Spleen (tissue), 11 donors: ENCODE measurements around the gene IL20. TPM values are rescaled to one million over a fixed set of nuclear protein-coding genes. Genes with fewer than 3 reads are reported as not detected.

Experiments
- DNase-seq: peaks from one replicate; pipeline ENCODE4 v3.0.0-alpha.2; 2020
- H3K27ac ChIP-seq, 8 donors: fragments of 200-600 bp; sonication (generic) in 7 of 8; 1 replicate in 4 of 8; 2 replicates in 4 of 8; pipeline versions ENCODE4 v1.5.0 to v1.8.0; 2016 to 2021; ENCODE audit warnings: inconsistent platforms in 4 of 8, mild to moderate bottlenecking in 4 of 8, moderate library complexity in 1 of 8
- H3K27me3 ChIP-seq, 7 donors: fragments of 200-600 bp; sonication (generic) in 6 of 7; replicated peaks in 1 of 7; 1 replicate in 4 of 7; 2 replicates in 3 of 7; pipeline versions ENCODE4 v1.5.0 to v1.8.0; 2016 to 2021; ENCODE audit warnings: inconsistent platforms in 3 of 7, mild to moderate bottlenecking in 1 of 7
- H3K36me3 ChIP-seq, 6 donors: fragments of 200-600 bp; sonication (generic) in 5 of 6; 1 replicate in 4 of 6; 2 replicates in 2 of 6; pipeline versions ENCODE4 v1.5.0 to v1.8.0; 2016 to 2021; ENCODE audit warnings: inconsistent platforms in 2 of 6
- H3K4me1 ChIP-seq, 6 donors: fragments of 200-600 bp; sonication (generic) in 5 of 6; 1 replicate in 3 of 6; 2 replicates in 3 of 6; pipeline versions ENCODE4 v1.5.0 to v1.8.0; 2016 to 2021; ENCODE audit warnings: inconsistent platforms in 3 of 6
- H3K4me3 ChIP-seq, 8 donors: fragments of 200-600 bp; sonication (generic) in 7 of 8; 1 replicate in 4 of 8; 2 replicates in 4 of 8; pipeline versions ENCODE4 v1.5.0 to v1.8.0; 2016 to 2021; ENCODE audit warnings: inconsistent platforms in 4 of 8, mild to moderate bottlenecking in 4 of 8, moderate library complexity in 2 of 8
- H3K9me3 ChIP-seq, 8 donors: fragments of 200-600 bp; sonication (generic) in 7 of 8; 1 replicate in 4 of 8; 2 replicates in 4 of 8; pipeline versions ENCODE4 v1.5.0 to v1.8.0; 2016 to 2021; ENCODE audit warnings: inconsistent platforms in 4 of 8
- POLR2A ChIP-seq, 3 donors: fragments of 450-650 bp; IDR thresholded peaks; one replicate each; pipeline ENCODE4 v1.5.1; 2017; ENCODE audit warnings: antibody characterized with exemption in 3 of 3, mild to moderate bottlenecking in 1 of 3
- POLR2AphosphoS5 ChIP-seq, 3 donors: sonication (generic); formaldehyde crosslinking; IDR thresholded peaks; one replicate each; pipeline ENCODE4 v1.5.1; 2017; ENCODE audit warnings: antibody characterized with exemption in 3 of 3
- WGBS, 5 donors: extraction: QIAGEN DNeasy Blood & Tissue Kit in 3 of 5; methylation state at CpG; one replicate each; pipeline versions ENCODE4 v1.1.5 to v1.1.7; 2013 to 2018; 5-methylcytosine and 5-hydroxymethylcytosine counted together
- intact Hi-C: fragments of 100-400 bp; cut with DNase I; formaldehyde crosslinking; loops from one replicate; pipeline ENCODE4 v1.15.0; 2023; ENCODE audit warnings: low total_unique reads
- polyA plus RNA-seq, 3 donors: library from polyadenylated mRNA; stranded (reverse); fragments of 200-250 nt; gene quantifications; one replicate each; pipeline ENCODE4 v1.2.1, GENCODE V29; 2013
- total RNA-seq, 7 donors: library from RNA; depleted of rRNA in 3 of 7; stranded (reverse); fragments of >200 nt in 3 of 7; fragmentation: NEBNext Ultra II Directional in 4 of 7; extraction: Animal tissue kit (Norgen Biotek cat#: 25700) in 4 of 7; gene quantifications; one replicate each; pipeline versions ENCODE4 v1.1.0 to v1.2.1, GENCODE V29; 2016 to 2021
- TF ChIP-seq, protein P1 (sequence below), 11 experiments: fragments of 200-600 bp in 7 of 11; fragments of 450-650 bp in 4 of 11; sonication (generic) in 4 of 11; IDR thresholded peaks in 8 of 11; conservative IDR thresholded peaks in 3 of 11; 1 replicate in 7 of 11; 2 replicates in 4 of 11; pipeline versions ENCODE4 v1.4.0 to v1.8.0; 2016 to 2021; ENCODE audit warnings: antibody characterized with exemption in 11 of 11, inconsistent platforms in 4 of 11, mild to moderate bottlenecking in 1 of 11
- donor health status: healthy with polysubstance abuse.
- donor health status: DM: no; HTN: no; CAD: no; lungs with moderate emphysema.
- donor health status: DM: no; HTN: no; CAD: no.
- donor health status: Bipolar disorder and iron deficiency.
- donor health status: healthy.
- donor health status: DM: no; HTN: no; CAD: no.
- donor health status: DM: yes; HTN: yes; CAD: no.

Gene IL20
- total and polyA plus RNA-seq, 10 donors, result not detected

DNA sequence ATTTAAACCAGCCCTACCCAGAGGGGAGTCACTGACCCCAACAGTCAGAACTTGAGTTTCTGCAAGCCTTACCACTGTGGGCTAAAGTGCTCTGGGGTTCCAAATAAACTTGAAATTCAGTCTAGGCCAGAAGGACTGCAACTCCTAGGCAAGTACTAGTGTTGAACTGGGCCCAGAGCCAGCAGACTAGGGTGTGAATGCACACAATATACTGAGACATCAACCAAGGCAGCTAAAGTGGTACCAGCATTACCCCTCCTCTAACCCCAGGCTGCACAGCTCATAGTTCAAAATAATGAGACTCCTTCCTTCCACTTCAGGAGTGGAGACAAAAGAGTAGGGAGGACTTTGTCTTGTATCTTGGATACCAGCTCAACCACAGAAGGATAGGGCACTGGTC is 18.9 kb upstream of the IL20 start:
- no peaks in the 10 kb centered on the region for H3K27me3 ChIP-seq
- no peak for TF ChIP-seq POLR2A (IDR thresholded peaks at IDR 0.05)
- TF ChIP-seq POLR2AphosphoS5 (IDR thresholded peaks at IDR 0.05), result no peak
- TF ChIP-seq, protein P1, sequence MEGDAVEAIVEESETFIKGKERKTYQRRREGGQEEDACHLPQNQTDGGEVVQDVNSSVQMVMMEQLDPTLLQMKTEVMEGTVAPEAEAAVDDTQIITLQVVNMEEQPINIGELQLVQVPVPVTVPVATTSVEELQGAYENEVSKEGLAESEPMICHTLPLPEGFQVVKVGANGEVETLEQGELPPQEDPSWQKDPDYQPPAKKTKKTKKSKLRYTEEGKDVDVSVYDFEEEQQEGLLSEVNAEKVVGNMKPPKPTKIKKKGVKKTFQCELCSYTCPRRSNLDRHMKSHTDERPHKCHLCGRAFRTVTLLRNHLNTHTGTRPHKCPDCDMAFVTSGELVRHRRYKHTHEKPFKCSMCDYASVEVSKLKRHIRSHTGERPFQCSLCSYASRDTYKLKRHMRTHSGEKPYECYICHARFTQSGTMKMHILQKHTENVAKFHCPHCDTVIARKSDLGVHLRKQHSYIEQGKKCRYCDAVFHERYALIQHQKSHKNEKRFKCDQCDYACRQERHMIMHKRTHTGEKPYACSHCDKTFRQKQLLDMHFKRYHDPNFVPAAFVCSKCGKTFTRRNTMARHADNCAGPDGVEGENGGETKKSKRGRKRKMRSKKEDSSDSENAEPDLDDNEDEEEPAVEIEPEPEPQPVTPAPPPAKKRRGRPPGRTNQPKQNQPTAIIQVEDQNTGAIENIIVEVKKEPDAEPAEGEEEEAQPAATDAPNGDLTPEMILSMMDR (IDR thresholded peaks at IDR 0.05 in 8 of 11, conservative IDR thresholded peaks at IDR 0.05 in 3 of 11), result no peak
- no peak overlapping the region for H3K4me3 ChIP-seq
- DNase-seq, result no peak
- no peaks in the 10 kb centered on the region for H3K9me3 ChIP-seq
- H3K27ac ChIP-seq, result no peak overlapping the region
- no peaks in the 10 kb centered on the region for H3K4me1 ChIP-seq
- H3K36me3 ChIP-seq, result no peaks in the 10 kb centered on the region
- intact Hi-C loops, result no loop called here

DNA sequence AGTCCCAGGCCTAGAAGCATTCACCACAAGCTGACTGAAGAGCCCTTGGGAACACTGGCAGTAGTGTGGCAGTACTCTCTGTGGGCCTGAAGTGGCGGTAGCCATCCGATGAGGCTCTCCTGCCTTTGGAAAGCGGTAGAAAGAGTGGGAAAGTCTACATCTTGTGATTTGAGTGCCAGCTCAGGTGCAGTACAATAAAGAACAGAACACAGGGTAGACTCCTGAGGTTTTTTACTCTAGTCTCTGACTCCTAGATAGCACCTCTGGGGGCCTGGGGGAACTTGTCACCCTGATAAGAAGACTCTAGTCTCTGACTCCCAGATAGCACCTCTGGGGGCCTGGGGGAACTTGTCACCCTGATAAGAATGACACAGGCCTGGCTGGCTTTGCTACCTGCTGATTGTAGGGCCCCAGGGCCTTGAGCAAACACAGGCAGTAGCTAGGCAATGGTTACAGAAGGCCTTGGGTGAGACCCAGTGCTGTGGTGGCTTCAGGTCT is 18.0 kb upstream of the IL20 start:
- peaks cover 0 to 1% (median 0%) of the 10 kb centered on the region in 8 donors for H3K9me3 ChIP-seq
- TF ChIP-seq POLR2AphosphoS5 (IDR thresholded peaks at IDR 0.05) (no peak), POLR2A (IDR thresholded peaks at IDR 0.05) (no peak)
- TF ChIP-seq, protein P1 (IDR thresholded peaks at IDR 0.05 in 8 of 11, conservative IDR thresholded peaks at IDR 0.05 in 3 of 11), result no peak
- no peak overlapping the region for H3K4me3 ChIP-seq
- no peak for DNase-seq
- intact Hi-C loops, result no loop called here
- no peak overlapping the region for H3K27ac ChIP-seq
- 94 to 100% (median 96%) methylated on average over 3 of the region's 3 CpGs for WGBS, 5 donors
- H3K4me1 ChIP-seq, result no peaks in the 10 kb centered on the region
- H3K36me3 ChIP-seq, result no peaks in the 10 kb centered on the region
- no peaks in the 10 kb centered on the region for H3K27me3 ChIP-seq

DNA sequence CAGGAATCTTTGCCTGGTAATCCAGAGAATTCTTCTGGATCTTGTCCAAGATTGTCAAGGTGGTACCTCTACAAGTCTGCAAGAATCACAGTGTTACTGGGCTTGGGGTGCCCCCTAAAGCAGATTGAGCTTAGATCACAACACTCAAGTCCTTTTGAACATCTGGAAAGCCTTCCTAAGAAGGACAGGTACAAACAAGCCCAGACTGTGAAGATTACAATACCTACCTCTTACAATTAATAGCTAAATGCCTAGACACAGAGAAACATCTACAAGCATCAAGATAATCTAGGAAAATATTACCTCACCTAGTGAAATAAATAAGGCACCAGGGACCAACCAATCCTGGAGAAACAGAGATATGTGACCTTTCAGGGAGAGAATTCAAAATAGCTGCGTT is 17.5 kb upstream of the IL20 start:
- intact Hi-C loops, result no loop called here
- TF ChIP-seq, protein P1 (IDR thresholded peaks at IDR 0.05 in 8 of 11, conservative IDR thresholded peaks at IDR 0.05 in 3 of 11), result no peak
- TF ChIP-seq POLR2AphosphoS5 (IDR thresholded peaks at IDR 0.05), result no peak
- no peak for TF ChIP-seq POLR2A (IDR thresholded peaks at IDR 0.05)
- no peaks in the 10 kb centered on the region for H3K27me3 ChIP-seq
- 85 to 98% (median 96%) methylated on average over 1 of the region's 1 CpG for WGBS, 5 donors
- no peak for DNase-seq
- H3K27ac ChIP-seq, result no peak overlapping the region
- H3K4me1 ChIP-seq, result no peaks in the 10 kb centered on the region
- peaks cover 0 to 7% (median 1%) of the 10 kb centered on the region in 8 donors for H3K9me3 ChIP-seq
- no peaks in the 10 kb centered on the region for H3K36me3 ChIP-seq
- no peak overlapping the region for H3K4me3 ChIP-seq

DNA sequence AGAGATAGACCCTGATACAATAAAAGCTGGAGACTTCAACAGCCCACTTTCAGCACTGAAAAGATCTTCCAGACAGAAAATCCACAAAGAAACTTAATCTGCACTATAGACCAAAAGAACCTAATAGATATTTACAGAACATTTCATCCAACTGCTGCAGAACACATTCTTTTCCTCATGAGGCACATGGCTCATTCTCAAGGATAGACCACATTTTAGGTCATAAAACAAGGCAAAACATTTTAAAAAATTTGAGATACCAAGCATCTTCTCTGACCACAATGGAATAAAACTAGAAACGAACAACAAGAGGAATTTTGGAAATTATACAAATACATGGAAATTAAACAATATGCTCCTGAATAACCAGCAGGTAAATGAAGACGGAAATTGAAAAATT is 15.0 kb upstream of the IL20 start:
- Histone ChIP-seq H3K9me3 (peaks cover 0 to 11% (median 3%) of the 10 kb centered on the region in 8 donors), H3K27ac (no peak overlapping the region), H3K36me3 (no peaks in the 10 kb centered on the region), H3K27me3 (no peaks in the 10 kb centered on the region), H3K4me3 (no peak overlapping the region), H3K4me1 (no peaks in the 10 kb centered on the region)
- 77 to 90% (median 84%) methylated on average over 2 of the region's 2 CpGs for WGBS, 5 donors
- intact Hi-C loops, result no loop called here
- TF ChIP-seq POLR2A (IDR thresholded peaks at IDR 0.05) (no peak), POLR2AphosphoS5 (IDR thresholded peaks at IDR 0.05) (no peak)
- TF ChIP-seq, protein P1 (IDR thresholded peaks at IDR 0.05 in 8 of 11, conservative IDR thresholded peaks at IDR 0.05 in 3 of 11), result no peak
- no peak for DNase-seq
